H1 (cell line): Measurements from ENCODE around the gene ASTN2. TPM values are rescaled to one million over a fixed set of nuclear protein-coding genes. Genes with fewer than 3 reads are reported as not detected.

Source experiments
- ASH2L ChIP-seq: fragments of 200-600, 300-600 bp; sonication (generic); IDR thresholded peaks from one replicate; pipeline ENCODE4 v1.7.1; 2017; ENCODE audit warnings: low read length
- BCL11A ChIP-seq, 2 experiments: IDR thresholded peaks; one replicate each; pipeline ENCODE4 v1.6.1; 2011; ENCODE audit warnings: low read depth in 2 of 2, low read length in 2 of 2, mild to moderate bottlenecking in 2 of 2
- CBX5 ChIP-seq: fragments of 300-800, 300-1000 bp; sonication (generic); IDR thresholded peaks from 2 replicates; pipeline ENCODE4 v1.7.1; 2016; ENCODE audit warnings: antibody characterized with exemption, low read length, low read depth
- CHD2 ChIP-seq: IDR thresholded peaks from 2 replicates; pipeline ENCODE4 v1.6.1; 2012; ENCODE audit warnings: low read length, improper control_type of control experiment
- CREB1 ChIP-seq: IDR thresholded peaks from 2 replicates; pipeline ENCODE4 v1.6.1; 2012; ENCODE audit warnings: inconsistent platforms
- EZH2 ChIP-seq: fragments of 200-600 bp; sonication (generic); IDR thresholded peaks from 2 replicates; pipeline ENCODE4 v1.7.1; 2012; ENCODE audit warnings: low read depth, mild to moderate bottlenecking, moderate library complexity, low read length, inconsistent platforms; ENCODE audit not compliant: severe bottlenecking
- KDM4A ChIP-seq: IDR thresholded peaks from one replicate; pipeline ENCODE4 v1.7.1; 2012; ENCODE audit warnings: low read depth, mild to moderate bottlenecking, moderate library complexity, low read length, inconsistent platforms; ENCODE audit not compliant: severe bottlenecking
- POLR2AphosphoS5 ChIP-seq: IDR thresholded peaks from 2 replicates; pipeline ENCODE4 v1.6.1; 2011; ENCODE audit warnings: low read depth, low read length
- RFX5 ChIP-seq: IDR thresholded peaks from 2 replicates; pipeline ENCODE4 v1.6.1; 2011; ENCODE audit warnings: low read depth, low read length, improper control_type of control experiment, borderline replicate concordance
- SAP30 ChIP-seq: fragments of 300-600 bp; sonication (generic); IDR thresholded peaks from 2 replicates; pipeline ENCODE4 v1.7.1; 2012; ENCODE audit warnings: low read length, moderate library complexity, mild to moderate bottlenecking, inconsistent platforms; ENCODE audit not compliant: insufficient read depth, insufficient replicate concordance
- SRF ChIP-seq: IDR thresholded peaks from 2 replicates; pipeline ENCODE4 v1.6.1; 2011; ENCODE audit warnings: mild to moderate bottlenecking, low read depth, low read length, moderate library complexity
- polyA plus RNA-seq, 7 experiments: library from polyadenylated mRNA; depleted of rRNA in 3 of 7; stranded (reverse) in 5 of 7; unstranded in 2 of 7; fragments of >200 nt in 5 of 7; fragments of 200-250 nt in 2 of 7; gene quantifications; 1 replicate in 5 of 7; 2 replicates in 1 of 7; 4 replicates in 1 of 7; pipeline versions ENCODE4 v1.2.1 to v1.2.3, GENCODE V29; 2011 to 2013; ENCODE audit warnings: missing spikeins in 2 of 7, mixed read lengths in 2 of 7
- total RNA-seq: library from RNA; stranded (reverse); fragmentation: NEBNext Ultra II Directional; extraction: Animal tissue kit (Norgen Biotek cat#: 25700); gene quantifications from 2 replicates; pipeline ENCODE4 v1.2.1, GENCODE V29; 2021
- TF ChIP-seq, protein P1 (sequence below): fragments of 300-600 bp; sonication (generic); IDR thresholded peaks from 2 replicates; pipeline ENCODE4 v1.7.1; 2012; ENCODE audit warnings: low read length, moderate library complexity, mild to moderate bottlenecking, inconsistent platforms; ENCODE audit not compliant: insufficient replicate concordance

Gene ASTN2
- total and polyA plus RNA-seq, 2 of the 8 experiments (the other 6 are each of a cell fraction or from before 2014, with no cell fraction given) = 8.2 to 13.7 TPM

DNA sequence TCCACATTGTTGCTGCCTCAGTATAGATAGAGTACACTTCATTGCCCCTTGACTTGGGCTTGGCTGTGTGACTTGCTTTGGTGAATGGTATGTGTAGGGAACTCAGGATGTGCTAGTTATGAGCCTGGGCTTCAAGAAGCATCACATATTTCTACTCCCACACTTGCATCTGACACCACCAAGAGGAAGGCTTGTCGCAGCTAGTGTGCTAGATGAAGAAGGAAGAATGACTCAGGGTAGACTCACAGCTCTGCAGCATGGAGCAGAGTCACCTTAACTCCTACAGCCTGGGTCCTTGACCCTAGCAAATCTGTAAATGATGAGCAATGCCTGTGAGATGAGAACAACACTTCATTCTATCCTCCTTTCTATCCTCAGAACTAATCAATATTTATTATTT is 261.8 kb downstream of the ASTN2 start (continued):
- TF ChIP-seq, protein P1, sequence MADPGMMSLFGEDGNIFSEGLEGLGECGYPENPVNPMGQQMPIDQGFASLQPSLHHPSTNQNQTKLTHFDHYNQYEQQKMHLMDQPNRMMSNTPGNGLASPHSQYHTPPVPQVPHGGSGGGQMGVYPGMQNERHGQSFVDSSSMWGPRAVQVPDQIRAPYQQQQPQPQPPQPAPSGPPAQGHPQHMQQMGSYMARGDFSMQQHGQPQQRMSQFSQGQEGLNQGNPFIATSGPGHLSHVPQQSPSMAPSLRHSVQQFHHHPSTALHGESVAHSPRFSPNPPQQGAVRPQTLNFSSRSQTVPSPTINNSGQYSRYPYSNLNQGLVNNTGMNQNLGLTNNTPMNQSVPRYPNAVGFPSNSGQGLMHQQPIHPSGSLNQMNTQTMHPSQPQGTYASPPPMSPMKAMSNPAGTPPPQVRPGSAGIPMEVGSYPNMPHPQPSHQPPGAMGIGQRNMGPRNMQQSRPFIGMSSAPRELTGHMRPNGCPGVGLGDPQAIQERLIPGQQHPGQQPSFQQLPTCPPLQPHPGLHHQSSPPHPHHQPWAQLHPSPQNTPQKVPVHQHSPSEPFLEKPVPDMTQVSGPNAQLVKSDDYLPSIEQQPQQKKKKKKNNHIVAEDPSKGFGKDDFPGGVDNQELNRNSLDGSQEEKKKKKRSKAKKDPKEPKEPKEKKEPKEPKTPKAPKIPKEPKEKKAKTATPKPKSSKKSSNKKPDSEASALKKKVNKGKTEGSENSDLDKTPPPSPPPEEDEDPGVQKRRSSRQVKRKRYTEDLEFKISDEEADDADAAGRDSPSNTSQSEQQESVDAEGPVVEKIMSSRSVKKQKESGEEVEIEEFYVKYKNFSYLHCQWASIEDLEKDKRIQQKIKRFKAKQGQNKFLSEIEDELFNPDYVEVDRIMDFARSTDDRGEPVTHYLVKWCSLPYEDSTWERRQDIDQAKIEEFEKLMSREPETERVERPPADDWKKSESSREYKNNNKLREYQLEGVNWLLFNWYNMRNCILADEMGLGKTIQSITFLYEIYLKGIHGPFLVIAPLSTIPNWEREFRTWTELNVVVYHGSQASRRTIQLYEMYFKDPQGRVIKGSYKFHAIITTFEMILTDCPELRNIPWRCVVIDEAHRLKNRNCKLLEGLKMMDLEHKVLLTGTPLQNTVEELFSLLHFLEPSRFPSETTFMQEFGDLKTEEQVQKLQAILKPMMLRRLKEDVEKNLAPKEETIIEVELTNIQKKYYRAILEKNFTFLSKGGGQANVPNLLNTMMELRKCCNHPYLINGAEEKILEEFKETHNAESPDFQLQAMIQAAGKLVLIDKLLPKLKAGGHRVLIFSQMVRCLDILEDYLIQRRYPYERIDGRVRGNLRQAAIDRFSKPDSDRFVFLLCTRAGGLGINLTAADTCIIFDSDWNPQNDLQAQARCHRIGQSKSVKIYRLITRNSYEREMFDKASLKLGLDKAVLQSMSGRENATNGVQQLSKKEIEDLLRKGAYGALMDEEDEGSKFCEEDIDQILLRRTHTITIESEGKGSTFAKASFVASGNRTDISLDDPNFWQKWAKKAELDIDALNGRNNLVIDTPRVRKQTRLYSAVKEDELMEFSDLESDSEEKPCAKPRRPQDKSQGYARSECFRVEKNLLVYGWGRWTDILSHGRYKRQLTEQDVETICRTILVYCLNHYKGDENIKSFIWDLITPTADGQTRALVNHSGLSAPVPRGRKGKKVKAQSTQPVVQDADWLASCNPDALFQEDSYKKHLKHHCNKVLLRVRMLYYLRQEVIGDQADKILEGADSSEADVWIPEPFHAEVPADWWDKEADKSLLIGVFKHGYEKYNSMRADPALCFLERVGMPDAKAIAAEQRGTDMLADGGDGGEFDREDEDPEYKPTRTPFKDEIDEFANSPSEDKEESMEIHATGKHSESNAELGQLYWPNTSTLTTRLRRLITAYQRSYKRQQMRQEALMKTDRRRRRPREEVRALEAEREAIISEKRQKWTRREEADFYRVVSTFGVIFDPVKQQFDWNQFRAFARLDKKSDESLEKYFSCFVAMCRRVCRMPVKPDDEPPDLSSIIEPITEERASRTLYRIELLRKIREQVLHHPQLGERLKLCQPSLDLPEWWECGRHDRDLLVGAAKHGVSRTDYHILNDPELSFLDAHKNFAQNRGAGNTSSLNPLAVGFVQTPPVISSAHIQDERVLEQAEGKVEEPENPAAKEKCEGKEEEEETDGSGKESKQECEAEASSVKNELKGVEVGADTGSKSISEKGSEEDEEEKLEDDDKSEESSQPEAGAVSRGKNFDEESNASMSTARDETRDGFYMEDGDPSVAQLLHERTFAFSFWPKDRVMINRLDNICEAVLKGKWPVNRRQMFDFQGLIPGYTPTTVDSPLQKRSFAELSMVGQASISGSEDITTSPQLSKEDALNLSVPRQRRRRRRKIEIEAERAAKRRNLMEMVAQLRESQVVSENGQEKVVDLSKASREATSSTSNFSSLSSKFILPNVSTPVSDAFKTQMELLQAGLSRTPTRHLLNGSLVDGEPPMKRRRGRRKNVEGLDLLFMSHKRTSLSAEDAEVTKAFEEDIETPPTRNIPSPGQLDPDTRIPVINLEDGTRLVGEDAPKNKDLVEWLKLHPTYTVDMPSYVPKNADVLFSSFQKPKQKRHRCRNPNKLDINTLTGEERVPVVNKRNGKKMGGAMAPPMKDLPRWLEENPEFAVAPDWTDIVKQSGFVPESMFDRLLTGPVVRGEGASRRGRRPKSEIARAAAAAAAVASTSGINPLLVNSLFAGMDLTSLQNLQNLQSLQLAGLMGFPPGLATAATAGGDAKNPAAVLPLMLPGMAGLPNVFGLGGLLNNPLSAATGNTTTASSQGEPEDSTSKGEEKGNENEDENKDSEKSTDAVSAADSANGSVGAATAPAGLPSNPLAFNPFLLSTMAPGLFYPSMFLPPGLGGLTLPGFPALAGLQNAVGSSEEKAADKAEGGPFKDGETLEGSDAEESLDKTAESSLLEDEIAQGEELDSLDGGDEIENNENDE = no peak
- TF ChIP-seq POLR2AphosphoS5 = no peak
- TF ChIP-seq SRF = no peak
- TF ChIP-seq SAP30 = no peak
- TF ChIP-seq CBX5 = no peak
- no peak for TF ChIP-seq ASH2L
- TF ChIP-seq EZH2 = no peak
- no peak for TF ChIP-seq KDM4A
- no peak for TF ChIP-seq CHD2
- TF ChIP-seq CREB1 = no peak
- no peak for TF ChIP-seq RFX5
- no peak for TF ChIP-seq BCL11A (IDR thresholded peaks at IDR 0.05; ENCODE audit: low read depth in 2 of 2, low read length in 2 of 2)
